GM18502 (cell line): ENCODE measurements around the gene FRRS1L.
"Not testable (repeated sequence)": the region's sequence is repeated elsewhere in the genome, so short reads cannot be mapped to it uniquely, and the experiment has no call there.

Experiments used
- ATAC-seq: cut with Tn5 transposase; IDR thresholded peaks from one replicate; pipeline ENCODE4 v1.9.1; 2021; ENCODE audit warnings: mild to moderate bottlenecking; ENCODE audit not compliant: unreplicated experiment, poor library complexity

FRRS1L gene

GRCh38 chr9:109139851-109140250 is 27.2 kb downstream of the FRRS1L start:
- no peak for ATAC-seq

GRCh38 chr9:109138421-109138820 is 28.6 kb downstream of the FRRS1L start:
- ATAC-seq, result no peak

GRCh38 chr9:109134167-109134578 is 32.9 kb downstream of the FRRS1L start:
- ATAC-seq, result no peak

GRCh38 chr9:109133533-109133932 is 33.5 kb downstream of the FRRS1L start:
- ATAC-seq, result no peak

GRCh38 chr9:109132567-109133021 is 34.5 kb downstream of the FRRS1L start:
- ATAC-seq, result no peak

- ATAC-seq, result no peak
Measured at GRCh38 chr9:109129470-109130197, 37.4 kb downstream of the FRRS1L start.

- not testable (repeated sequence) for ATAC-seq
Measured at GRCh38 chr9:109126671-109127070, 40.4 kb downstream of the FRRS1L start.

GRCh38 chr9:109124121-109124520 is 42.9 kb downstream of the FRRS1L start:
- ATAC-seq, result no peak

GRCh38 chr9:109122726-109123621 is 44.1 kb downstream of the FRRS1L start:
- peak; percentile 27 for ATAC-seq

- ATAC-seq, result no peak
Measured at GRCh38 chr9:109121232-109121796, 45.7 kb downstream of the FRRS1L start.

- ATAC-seq, result no peak
Measured at GRCh38 chr9:109120204-109120789, 46.8 kb downstream of the FRRS1L start.

GRCh38 chr9:109119439-109120203 is 47.4 kb downstream of the FRRS1L start, which contains the start of gene TMEM245:
TMEM245 (minus strand) TSS chr9:109119947; CDS start chr9:109119913, 34 bp downstream.
- peak; percentile 91 for ATAC-seq

GRCh38 chr9:109118808-109119438 is 48.1 kb downstream of the FRRS1L start:
- ATAC-seq, result no peak

GRCh38 chr9:109117856-109118807 is 48.9 kb downstream of the FRRS1L start:
- ATAC-seq, result no peak

GRCh38 chr9:109115931-109116526 is 51.0 kb downstream of the FRRS1L start:
- ATAC-seq, result no peak

GRCh38 chr9:109114670-109115069 is 52.4 kb downstream of the FRRS1L start:
- no peak for ATAC-seq

GRCh38 chr9:109113892-109114609 is 53.0 kb downstream of the FRRS1L start:
- ATAC-seq, result no peak
